ENCODE measurements around the gene SCN4A.

DNA sequence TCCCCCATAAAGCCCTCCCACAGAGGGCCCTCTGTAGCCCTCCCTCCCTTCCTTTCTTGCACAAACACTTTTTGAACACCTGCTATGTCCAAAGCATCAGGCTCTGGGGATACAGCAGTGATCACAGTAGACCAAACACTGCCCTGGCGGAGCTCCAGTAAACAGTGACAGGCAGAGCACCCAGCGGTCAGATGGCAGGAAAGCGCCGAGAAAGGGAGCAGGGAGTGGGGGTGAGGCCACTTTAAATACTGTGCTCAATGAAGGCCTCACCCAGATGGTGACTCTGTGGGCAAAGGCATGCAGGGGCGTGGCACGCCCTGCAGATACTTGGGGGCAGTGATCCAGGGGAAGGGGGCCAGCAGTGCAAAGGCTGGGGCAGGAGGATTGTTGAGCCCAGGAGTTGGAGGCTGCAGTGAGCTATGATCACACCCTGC, 33.0 kb upstream of the SCN4A start:
- TF ChIP-seq SIN3A (IDR thresholded peaks at IDR 0.05; ENCODE audit: borderline replicate concordance, low read depth, low read length) (no peak), SOX6 (IDR thresholded peaks at IDR 0.05) (no peak), SOX6 (CRISPR knock-in tag; IDR thresholded peaks at IDR 0.05) (0 out of 2 replicates have a peak, but pooled peaks have one; percentile 11)
- TF ChIP-seq, protein P1, sequence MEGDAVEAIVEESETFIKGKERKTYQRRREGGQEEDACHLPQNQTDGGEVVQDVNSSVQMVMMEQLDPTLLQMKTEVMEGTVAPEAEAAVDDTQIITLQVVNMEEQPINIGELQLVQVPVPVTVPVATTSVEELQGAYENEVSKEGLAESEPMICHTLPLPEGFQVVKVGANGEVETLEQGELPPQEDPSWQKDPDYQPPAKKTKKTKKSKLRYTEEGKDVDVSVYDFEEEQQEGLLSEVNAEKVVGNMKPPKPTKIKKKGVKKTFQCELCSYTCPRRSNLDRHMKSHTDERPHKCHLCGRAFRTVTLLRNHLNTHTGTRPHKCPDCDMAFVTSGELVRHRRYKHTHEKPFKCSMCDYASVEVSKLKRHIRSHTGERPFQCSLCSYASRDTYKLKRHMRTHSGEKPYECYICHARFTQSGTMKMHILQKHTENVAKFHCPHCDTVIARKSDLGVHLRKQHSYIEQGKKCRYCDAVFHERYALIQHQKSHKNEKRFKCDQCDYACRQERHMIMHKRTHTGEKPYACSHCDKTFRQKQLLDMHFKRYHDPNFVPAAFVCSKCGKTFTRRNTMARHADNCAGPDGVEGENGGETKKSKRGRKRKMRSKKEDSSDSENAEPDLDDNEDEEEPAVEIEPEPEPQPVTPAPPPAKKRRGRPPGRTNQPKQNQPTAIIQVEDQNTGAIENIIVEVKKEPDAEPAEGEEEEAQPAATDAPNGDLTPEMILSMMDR (CRISPR knock-in tag; IDR thresholded peaks at IDR 0.05), result peak; percentile 39; the same call in 1 of the 2 replicates

All from HepG2 (cell line).